NOMO-1 (cell line): Measurements from ENCODE around the gene BBIP1.

Experiments used
- DNase-seq, 2 experiments: peaks; one replicate each; lab custom pipeline; 2025; ENCODE audit not compliant: unreplicated experiment in 2 of 2; lab: John Stamatoyannopoulos, UW

BBIP1 gene

GRCh38 chr10:110918643-110919348, at the start of gene BBIP1:
BBIP1 (minus strand) TSS chr10:110919180; CDS start chr10:110918157, 1,023 bp downstream.
- peak; percentile 99 to 100 for DNase-seq

GRCh38 chr10:110967645-110968044, 48.7 kb upstream of the BBIP1 start:
- no peak for DNase-seq

GRCh38 chr10:110967009-110967630, 48.1 kb upstream of the BBIP1 start:
- DNase-seq = no peak

- DNase-seq = no peak
Observed at GRCh38 chr10:110966146-110966545, 47.2 kb upstream of the BBIP1 start.

GRCh38 chr10:110965216-110965615, 46.2 kb upstream of the BBIP1 start:
- DNase-seq = no peak

GRCh38 chr10:110964681-110965080, 45.7 kb upstream of the BBIP1 start:
- no peak for DNase-seq

GRCh38 chr10:110963162-110963561, 44.2 kb upstream of the BBIP1 start:
- DNase-seq = no peak

- DNase-seq = no peak
Observed at GRCh38 chr10:110962443-110962842, 43.5 kb upstream of the BBIP1 start.

GRCh38 chr10:110960333-110960712, 41.3 kb upstream of the BBIP1 start:
- no peak for DNase-seq

- DNase-seq = no peak
Observed at GRCh38 chr10:110959379-110960332, 40.7 kb upstream of the BBIP1 start.

- no peak for DNase-seq
Observed at GRCh38 chr10:110957606-110958005, 38.6 kb upstream of the BBIP1 start.

- no peak for DNase-seq
Observed at GRCh38 chr10:110951381-110951780, 32.4 kb upstream of the BBIP1 start.

GRCh38 chr10:110947061-110947595, 28.1 kb upstream of the BBIP1 start:
- no peak for DNase-seq

- DNase-seq = no peak
Observed at GRCh38 chr10:110946496-110946895, 27.5 kb upstream of the BBIP1 start.

- DNase-seq = peak in 1 of 2 experiments; percentile 3
Observed at GRCh38 chr10:110944792-110945396, 25.9 kb upstream of the BBIP1 start.

GRCh38 chr10:110939419-110939818, 20.4 kb upstream of the BBIP1 start:
- DNase-seq = no peak

GRCh38 chr10:110936757-110937156, 17.8 kb upstream of the BBIP1 start:
- no peak for DNase-seq

GRCh38 chr10:110932505-110933180, 13.7 kb upstream of the BBIP1 start:
- no peak for DNase-seq

- DNase-seq = no peak
Observed at GRCh38 chr10:110931769-110932381, 12.9 kb upstream of the BBIP1 start.

GRCh38 chr10:110927461-110927860, 8.5 kb upstream of the BBIP1 start:
- no peak for DNase-seq
